DOHH2 (cell line): ENCODE results near the gene CLSTN1.

Experiments
- H3F3A ChIP-seq: fragments of 200-600 bp; sonication (generic), shearing (Covaris generic); 2 replicates; pipeline ENCODE4 v1.6.0; 2016; ENCODE audit warnings: antibody characterized with exemption, mild to moderate bottlenecking; ENCODE audit not compliant: control insufficient read depth, insufficient read depth
- H3K27ac ChIP-seq: fragments of 200-600 bp; sonication (generic); 2 replicates; pipeline ENCODE4 v1.5.1; 2014; ENCODE audit warnings: low read depth, mild to moderate bottlenecking, low read length, moderate library complexity
- H3K27me3 ChIP-seq: fragments of 200-600 bp; sonication (generic); 2 replicates; pipeline ENCODE4 v1.6.1; 2014; ENCODE audit warnings: mild to moderate bottlenecking, low read length, mixed read lengths; ENCODE audit not compliant: control insufficient read depth
- H3K36me3 ChIP-seq: fragments of 200-600 bp; sonication (generic); 2 replicates; pipeline ENCODE4 v1.6.1; 2014; ENCODE audit warnings: mild to moderate bottlenecking, low read length, moderate library complexity, mixed read lengths; ENCODE audit not compliant: control insufficient read depth
- H3K4me1 ChIP-seq: fragments of 200-600 bp; sonication (generic); 2 replicates; pipeline ENCODE4 v1.6.1; 2014; ENCODE audit warnings: mild to moderate bottlenecking, low read length, mixed read lengths; ENCODE audit not compliant: control insufficient read depth
- H3K4me2 ChIP-seq: fragments of 200-600 bp; sonication (generic); 2 replicates; pipeline ENCODE4 v1.6.0; 2014; ENCODE audit warnings: mild to moderate bottlenecking, low read length, moderate library complexity
- H3K4me3 ChIP-seq: fragments of 200-600 bp; sonication (generic); 2 replicates; pipeline ENCODE4 v1.5.1; 2014; ENCODE audit warnings: mild to moderate bottlenecking, low read length, mixed read lengths
- H3K79me2 ChIP-seq: fragments of 200-600 bp; sonication (generic); 2 replicates; pipeline ENCODE4 v1.6.1; 2014; ENCODE audit warnings: mild to moderate bottlenecking, low read length, mixed read lengths; ENCODE audit not compliant: control insufficient read depth
- H3K9me2 ChIP-seq: fragments of 200-600 bp; sonication (generic); replicated peaks from 2 replicates; pipeline ENCODE4 v1.6.1; 2014; ENCODE audit warnings: mild to moderate bottlenecking, low read length, mixed read lengths; ENCODE audit not compliant: control insufficient read depth
- H3K9me3 ChIP-seq: fragments of 200-600 bp; sonication (generic); 2 replicates; pipeline ENCODE4 v1.6.1; 2014; ENCODE audit warnings: antibody characterized with exemption, low read length, mixed read lengths; ENCODE audit not compliant: control insufficient read depth, insufficient read depth
- H4K20me1 ChIP-seq: fragments of 200-600 bp; sonication (generic); 2 replicates; pipeline ENCODE4 v1.6.0; 2014; ENCODE audit warnings: low read depth, mild to moderate bottlenecking, antibody characterized with exemption, low read length, moderate library complexity; ENCODE audit not compliant: control insufficient read depth, insufficient read depth
- EZH2phosphoT487 ChIP-seq: fragments of 200-600 bp; sonication (generic); IDR thresholded peaks from 2 replicates; pipeline ENCODE4 v1.6.1; 2017; ENCODE audit warnings: borderline replicate concordance, mild to moderate bottlenecking, antibody characterized with exemption, low read length, moderate library complexity, mixed read lengths
- TF ChIP-seq, protein P1 (sequence below): fragments of 200-600 bp; sonication (generic); IDR thresholded peaks from one replicate; pipeline ENCODE4 v1.5.1; 2014; ENCODE audit warnings: antibody characterized with exemption, mild to moderate bottlenecking, low read depth, low read length; ENCODE audit not compliant: poor library complexity, severe bottlenecking

CLSTN1 gene

DNA sequence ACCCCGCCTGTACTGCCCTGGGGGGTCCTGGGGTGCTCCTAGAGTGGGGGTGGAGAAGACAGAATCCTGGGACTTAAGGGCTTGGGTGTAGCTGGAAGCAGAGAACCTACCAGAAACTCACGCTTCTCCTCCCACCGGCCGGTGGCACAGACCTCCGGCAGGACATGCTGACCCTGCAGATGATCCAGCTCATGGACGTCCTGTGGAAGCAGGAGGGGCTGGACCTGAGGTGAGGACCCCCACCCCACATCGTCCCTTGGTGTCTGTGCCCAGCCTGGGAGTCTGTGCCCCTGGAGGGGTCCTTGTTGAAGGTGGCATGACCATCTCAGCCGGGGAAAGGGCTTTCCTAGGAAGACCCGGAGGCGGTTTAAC is 101.4 kb downstream of the CLSTN1 start:
- Histone ChIP-seq H3F3A (no peaks in the 10 kb centered on the region; the same call in 1 of the 2 replicates), H3K9me2 (no peaks in the 10 kb centered on the region), H3K4me2 (no peak overlapping the region), H3K4me3 (no peak overlapping the region), H3K27ac (no peak overlapping the region), H3K79me2 (no peaks in the 10 kb centered on the region), H4K20me1 (no peaks in the 10 kb centered on the region), H3K36me3 (peaks cover 55% of the 10 kb centered on the region), H3K9me3 (no peaks in the 10 kb centered on the region), H3K4me1 (peaks cover 16% of the 10 kb centered on the region), H3K27me3 (no peaks in the 10 kb centered on the region)
- TF ChIP-seq, protein P1, sequence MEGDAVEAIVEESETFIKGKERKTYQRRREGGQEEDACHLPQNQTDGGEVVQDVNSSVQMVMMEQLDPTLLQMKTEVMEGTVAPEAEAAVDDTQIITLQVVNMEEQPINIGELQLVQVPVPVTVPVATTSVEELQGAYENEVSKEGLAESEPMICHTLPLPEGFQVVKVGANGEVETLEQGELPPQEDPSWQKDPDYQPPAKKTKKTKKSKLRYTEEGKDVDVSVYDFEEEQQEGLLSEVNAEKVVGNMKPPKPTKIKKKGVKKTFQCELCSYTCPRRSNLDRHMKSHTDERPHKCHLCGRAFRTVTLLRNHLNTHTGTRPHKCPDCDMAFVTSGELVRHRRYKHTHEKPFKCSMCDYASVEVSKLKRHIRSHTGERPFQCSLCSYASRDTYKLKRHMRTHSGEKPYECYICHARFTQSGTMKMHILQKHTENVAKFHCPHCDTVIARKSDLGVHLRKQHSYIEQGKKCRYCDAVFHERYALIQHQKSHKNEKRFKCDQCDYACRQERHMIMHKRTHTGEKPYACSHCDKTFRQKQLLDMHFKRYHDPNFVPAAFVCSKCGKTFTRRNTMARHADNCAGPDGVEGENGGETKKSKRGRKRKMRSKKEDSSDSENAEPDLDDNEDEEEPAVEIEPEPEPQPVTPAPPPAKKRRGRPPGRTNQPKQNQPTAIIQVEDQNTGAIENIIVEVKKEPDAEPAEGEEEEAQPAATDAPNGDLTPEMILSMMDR, result no peak
- no peak for TF ChIP-seq EZH2phosphoT487

DNA sequence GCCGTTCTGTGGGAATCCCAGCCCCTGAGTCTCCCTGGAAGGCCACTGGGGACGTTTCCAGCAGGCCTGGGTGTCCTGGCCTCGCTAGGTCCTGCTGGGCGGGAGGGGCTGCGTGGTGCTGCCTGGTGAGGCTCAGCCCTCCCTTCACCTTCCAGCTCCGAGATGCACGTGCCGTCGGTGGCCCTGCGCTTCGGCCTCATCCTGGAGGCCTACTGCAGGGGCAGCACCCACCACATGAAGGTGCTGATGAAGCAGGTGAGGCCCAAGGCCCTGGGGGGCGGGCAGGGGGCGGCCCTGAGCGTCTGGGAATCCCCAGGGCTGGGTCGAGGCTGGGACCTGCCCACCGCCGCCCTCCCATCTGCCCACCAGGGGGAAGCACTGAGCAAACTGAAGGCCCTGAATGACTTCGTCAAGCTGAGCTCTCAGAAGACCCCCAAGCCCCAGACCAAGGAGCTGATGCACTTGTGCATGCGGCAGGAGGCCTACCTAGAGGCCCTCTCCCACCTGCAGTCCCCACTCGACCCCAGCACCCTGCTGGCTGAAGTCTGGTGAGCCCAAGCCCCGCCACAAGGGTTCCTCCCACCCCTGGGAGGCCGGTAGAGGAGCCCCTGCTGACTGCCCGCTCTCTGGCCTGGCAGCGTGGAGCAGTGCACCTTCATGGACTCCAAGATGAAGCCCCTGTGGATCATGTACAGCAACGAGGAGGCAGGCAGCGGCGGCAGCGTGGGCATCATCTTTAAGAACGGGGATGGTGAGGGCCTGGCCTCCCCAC is 102.0 kb downstream of the CLSTN1 start:
- H3K4me1 ChIP-seq, result peaks cover 22% of the 10 kb centered on the region
- H3K4me3 ChIP-seq, result no peak overlapping the region
- TF ChIP-seq EZH2phosphoT487, result no peak
- TF ChIP-seq, protein P1, result peak; percentile 88
- no peaks in the 10 kb centered on the region for H3K27me3 ChIP-seq
- H3K4me2 ChIP-seq, result peak overlapping the region; percentile 37; the same call in 1 of the 2 replicates
- no peak overlapping the region for H3K27ac ChIP-seq
- no peaks in the 10 kb centered on the region; the same call in 1 of the 2 replicates for H3F3A ChIP-seq
- H4K20me1 ChIP-seq, result no peaks in the 10 kb centered on the region
- no peaks in the 10 kb centered on the region for H3K9me3 ChIP-seq
- H3K36me3 ChIP-seq, result peaks cover 55% of the 10 kb centered on the region
- no peaks in the 10 kb centered on the region for H3K9me2 ChIP-seq
- peaks cover 4% of the 10 kb centered on the region for H3K79me2 ChIP-seq

DNA sequence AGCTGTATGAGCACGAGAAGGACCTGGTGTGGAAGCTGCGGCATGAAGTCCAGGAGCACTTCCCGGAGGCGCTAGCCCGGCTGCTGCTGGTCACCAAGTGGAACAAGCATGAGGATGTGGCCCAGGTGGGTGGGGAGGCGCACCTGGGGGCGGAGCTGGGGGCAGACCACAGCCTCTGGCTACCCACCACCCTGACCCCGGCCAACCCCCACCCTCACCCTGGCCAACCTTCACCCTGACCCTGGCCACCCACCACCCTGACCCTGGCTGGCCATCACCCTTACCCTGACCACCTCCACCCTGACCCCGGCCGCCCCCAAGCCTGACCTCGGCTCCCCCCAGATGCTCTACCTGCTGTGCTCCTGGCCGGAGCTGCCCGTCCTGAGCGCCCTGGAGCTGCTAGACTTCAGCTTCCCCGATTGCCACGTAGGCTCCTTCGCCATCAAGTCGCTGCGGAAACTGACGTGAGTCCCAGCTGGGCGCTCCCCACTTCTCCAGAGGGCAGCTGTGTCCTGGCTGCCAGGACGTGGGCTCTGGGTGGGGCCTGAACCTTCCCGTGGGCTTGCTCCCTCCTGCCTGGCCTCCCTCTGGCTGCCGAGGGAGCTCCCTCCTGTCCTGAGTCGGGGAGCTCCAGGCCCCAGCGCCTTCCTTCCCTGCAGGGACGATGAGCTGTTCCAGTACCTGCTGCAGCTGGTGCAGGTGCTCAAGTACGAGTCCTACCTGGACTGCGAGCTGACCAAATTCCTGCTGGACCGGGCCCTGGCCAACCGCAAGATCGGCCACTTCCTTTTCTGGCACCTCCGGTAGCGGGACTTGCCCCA is 102.8 kb downstream of the CLSTN1 start:
- Histone ChIP-seq H3K9me3 (no peaks in the 10 kb centered on the region), H3K36me3 (peaks cover 62% of the 10 kb centered on the region), H3K4me1 (peaks cover 28% of the 10 kb centered on the region), H3K9me2 (no peaks in the 10 kb centered on the region), H3K4me2 (peak overlapping the region; percentile 37; the same call in 1 of the 2 replicates), H4K20me1 (no peaks in the 10 kb centered on the region), H3K27ac (no peak overlapping the region), H3K27me3 (no peaks in the 10 kb centered on the region), H3K4me3 (no peak overlapping the region), H3K79me2 (peaks cover 5% of the 10 kb centered on the region), H3F3A (no peaks in the 10 kb centered on the region)
- no peak for TF ChIP-seq EZH2phosphoT487
- TF ChIP-seq, protein P1, result no peak
